Panc1 (cell line): Measurements from ENCODE around the gene MTOR. TPM values are rescaled to one million over a fixed set of nuclear protein-coding genes. Genes with fewer than 3 reads are reported as not detected.

Experiments used
- ATAC-seq: fragments of 200-7000 bp; cut with Tn5 transposase; 2 replicates; pipeline ENCODE4 v1.9.1; 2020; ENCODE audit warnings: mild to moderate bottlenecking, moderate library complexity
- BruUV-seq: library from RNA; stranded (reverse); fragments of 400-500 nt; replicated peaks from 2 replicates; lab custom pipeline; 2021; lab: Mats Ljungman, UMichigan
- CTCF ChIA-PET: fragments of 300-600 bp; sonication (Branson Sonifier 250); formaldehyde crosslinking; loops from one replicate; lab custom pipeline; 2022; ENCODE audit warnings: antibody characterized with exemption; lab: Charles Lee
- POLR2A ChIA-PET: fragments of 300-600 bp; sonication (Branson Sonifier 250); formaldehyde crosslinking; loops from one replicate; lab custom pipeline; 2022; ENCODE audit warnings: antibody characterized with exemption; lab: Charles Lee
- DNase-seq: peaks from one replicate; pipeline ENCODE4 v3.0.0-alpha.2; 2010; ENCODE audit warnings: low read depth, low spot score
- H3K27ac ChIP-seq: 2 replicates; pipeline ENCODE4 v1.5.1; 2011; ENCODE audit warnings: mild to moderate bottlenecking, low read length, inconsistent platforms
- H3K27me3 ChIP-seq: fragments of 200-500 bp; sonication (Bioruptor generic); 2 replicates; pipeline ENCODE4 v1.6.0; 2014; ENCODE audit warnings: low read length, inconsistent platforms; ENCODE audit not compliant: control insufficient read depth, insufficient read depth
- H3K36me3 ChIP-seq: fragments of 200-500 bp; sonication (Bioruptor generic); 2 replicates; pipeline ENCODE4 v1.5.1; 2014; ENCODE audit warnings: inconsistent platforms, mild to moderate bottlenecking, low read length, moderate library complexity; ENCODE audit not compliant: control insufficient read depth, insufficient read depth
- H3K4me1 ChIP-seq: 2 replicates; pipeline ENCODE4 v1.5.1; 2011; ENCODE audit warnings: inconsistent platforms, mild to moderate bottlenecking, low read length, moderate library complexity; ENCODE audit not compliant: control insufficient read depth, insufficient read depth
- H3K4me3 ChIP-seq, 2 experiments: 2 replicates each; pipeline ENCODE4 v1.5.1; 2011 to 2012; ENCODE audit warnings: low read depth in 2 of 2, low read length in 2 of 2, mild to moderate bottlenecking in 2 of 2, inconsistent platforms in 1 of 2, moderate library complexity in 1 of 2
- H3K9me3 ChIP-seq: fragments of 200-500 bp; sonication (Bioruptor generic); 2 replicates; pipeline ENCODE4 v1.5.1; 2014; ENCODE audit warnings: low read depth, mild to moderate bottlenecking, inconsistent platforms, low read length, moderate library complexity; ENCODE audit not compliant: control insufficient read depth, insufficient read depth
- POLR2AphosphoS5 ChIP-seq: IDR thresholded peaks from 2 replicates; pipeline ENCODE4 v1.6.1; 2012; ENCODE audit warnings: mild to moderate bottlenecking, low read depth, low read length, moderate library complexity
- SIN3A ChIP-seq: IDR thresholded peaks from 2 replicates; pipeline ENCODE4 v1.6.1; 2012; ENCODE audit warnings: low read depth, mild to moderate bottlenecking, low read length, moderate library complexity, borderline replicate concordance; ENCODE audit not compliant: insufficient read depth
- TCF7L2 ChIP-seq: IDR thresholded peaks from 2 replicates; pipeline ENCODE4 v1.6.1; 2011; ENCODE audit warnings: mild to moderate bottlenecking, low read depth, low read length, inconsistent platforms
- in situ Hi-C: cut with HindIII; loops from 2 replicates; pipeline ENCODE4 v1.10.0; 2016; ENCODE audit warnings: low sequenced_read_pairs, low pct_unique_long_range_greater_than_20kb
- intact Hi-C: fragments of 100-400 bp; cut with micrococcal nuclease; formaldehyde crosslinking; loops from one replicate; pipeline ENCODE4 v1.10.0; 2022; ENCODE audit not compliant: unreplicated experiment
- total RNA-seq: library from RNA; stranded (reverse); gene quantifications from one replicate; pipeline ENCODE4 v1.2.1, GENCODE V29; 2021; ENCODE audit not compliant: unreplicated experiment
- TF ChIP-seq, protein P1 (sequence below), 2 experiments: IDR thresholded peaks; 2 replicates each; pipeline ENCODE4 v1.6.1; 2011 to 2012; ENCODE audit warnings: low read depth in 2 of 2, control low read depth in 1 of 2, low read length in 1 of 2, mild to moderate bottlenecking in 1 of 2, moderate library complexity in 1 of 2; ENCODE audit not compliant: insufficient read depth in 1 of 2
- TF ChIP-seq, protein P2 (sequence below): fragments of 450-650 bp; IDR thresholded peaks from 2 replicates; pipeline ENCODE4 v1.5.1; 2017; ENCODE audit warnings: mild to moderate bottlenecking

The MTOR gene
- total RNA-seq, 1 experiment from 2014 or later: 71.2 TPM

DNA sequence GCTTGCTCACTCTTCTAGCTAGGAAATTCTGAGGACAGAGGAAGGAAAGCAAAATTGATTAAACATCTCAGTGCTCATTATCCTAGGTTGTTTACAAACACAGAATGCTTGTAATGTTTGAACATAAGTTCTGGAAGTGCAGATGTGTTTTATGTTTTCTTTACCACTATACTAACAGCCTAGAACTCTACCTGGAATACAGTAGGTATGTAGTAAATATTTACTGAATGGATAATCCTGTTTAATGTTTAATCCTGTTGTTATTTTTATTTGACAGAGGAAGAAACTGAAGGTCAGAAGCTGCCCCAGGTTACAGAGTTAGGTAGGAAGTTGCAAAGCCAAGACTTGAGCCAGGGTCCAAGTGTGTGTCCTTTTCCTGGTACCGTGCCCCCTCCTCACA is 6.1 kb downstream of the MTOR start:
- ATAC-seq (no peak), DNase-seq (no peak)
- H3K36me3 ChIP-seq: peaks cover 19% of the 10 kb centered on the region
- no peak overlapping the region for H3K27ac ChIP-seq
- TF ChIP-seq POLR2AphosphoS5 (no peak), TCF7L2 (no peak), SIN3A (no peak)
- TF ChIP-seq, protein P1, sequence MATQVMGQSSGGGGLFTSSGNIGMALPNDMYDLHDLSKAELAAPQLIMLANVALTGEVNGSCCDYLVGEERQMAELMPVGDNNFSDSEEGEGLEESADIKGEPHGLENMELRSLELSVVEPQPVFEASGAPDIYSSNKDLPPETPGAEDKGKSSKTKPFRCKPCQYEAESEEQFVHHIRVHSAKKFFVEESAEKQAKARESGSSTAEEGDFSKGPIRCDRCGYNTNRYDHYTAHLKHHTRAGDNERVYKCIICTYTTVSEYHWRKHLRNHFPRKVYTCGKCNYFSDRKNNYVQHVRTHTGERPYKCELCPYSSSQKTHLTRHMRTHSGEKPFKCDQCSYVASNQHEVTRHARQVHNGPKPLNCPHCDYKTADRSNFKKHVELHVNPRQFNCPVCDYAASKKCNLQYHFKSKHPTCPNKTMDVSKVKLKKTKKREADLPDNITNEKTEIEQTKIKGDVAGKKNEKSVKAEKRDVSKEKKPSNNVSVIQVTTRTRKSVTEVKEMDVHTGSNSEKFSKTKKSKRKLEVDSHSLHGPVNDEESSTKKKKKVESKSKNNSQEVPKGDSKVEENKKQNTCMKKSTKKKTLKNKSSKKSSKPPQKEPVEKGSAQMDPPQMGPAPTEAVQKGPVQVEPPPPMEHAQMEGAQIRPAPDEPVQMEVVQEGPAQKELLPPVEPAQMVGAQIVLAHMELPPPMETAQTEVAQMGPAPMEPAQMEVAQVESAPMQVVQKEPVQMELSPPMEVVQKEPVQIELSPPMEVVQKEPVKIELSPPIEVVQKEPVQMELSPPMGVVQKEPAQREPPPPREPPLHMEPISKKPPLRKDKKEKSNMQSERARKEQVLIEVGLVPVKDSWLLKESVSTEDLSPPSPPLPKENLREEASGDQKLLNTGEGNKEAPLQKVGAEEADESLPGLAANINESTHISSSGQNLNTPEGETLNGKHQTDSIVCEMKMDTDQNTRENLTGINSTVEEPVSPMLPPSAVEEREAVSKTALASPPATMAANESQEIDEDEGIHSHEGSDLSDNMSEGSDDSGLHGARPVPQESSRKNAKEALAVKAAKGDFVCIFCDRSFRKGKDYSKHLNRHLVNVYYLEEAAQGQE (IDR thresholded peaks at IDR 0.05; ENCODE audit: insufficient read depth in 1 of 2, low read depth in 2 of 2, low read length in 1 of 2): no peak
- TF ChIP-seq, protein P2, sequence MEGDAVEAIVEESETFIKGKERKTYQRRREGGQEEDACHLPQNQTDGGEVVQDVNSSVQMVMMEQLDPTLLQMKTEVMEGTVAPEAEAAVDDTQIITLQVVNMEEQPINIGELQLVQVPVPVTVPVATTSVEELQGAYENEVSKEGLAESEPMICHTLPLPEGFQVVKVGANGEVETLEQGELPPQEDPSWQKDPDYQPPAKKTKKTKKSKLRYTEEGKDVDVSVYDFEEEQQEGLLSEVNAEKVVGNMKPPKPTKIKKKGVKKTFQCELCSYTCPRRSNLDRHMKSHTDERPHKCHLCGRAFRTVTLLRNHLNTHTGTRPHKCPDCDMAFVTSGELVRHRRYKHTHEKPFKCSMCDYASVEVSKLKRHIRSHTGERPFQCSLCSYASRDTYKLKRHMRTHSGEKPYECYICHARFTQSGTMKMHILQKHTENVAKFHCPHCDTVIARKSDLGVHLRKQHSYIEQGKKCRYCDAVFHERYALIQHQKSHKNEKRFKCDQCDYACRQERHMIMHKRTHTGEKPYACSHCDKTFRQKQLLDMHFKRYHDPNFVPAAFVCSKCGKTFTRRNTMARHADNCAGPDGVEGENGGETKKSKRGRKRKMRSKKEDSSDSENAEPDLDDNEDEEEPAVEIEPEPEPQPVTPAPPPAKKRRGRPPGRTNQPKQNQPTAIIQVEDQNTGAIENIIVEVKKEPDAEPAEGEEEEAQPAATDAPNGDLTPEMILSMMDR: no peak
- no TSS peak for BruUV-seq
- in situ Hi-C loops: no loop called here
- CTCF ChIA-PET: no interaction called here
- no peaks in the 10 kb centered on the region for H3K27me3 ChIP-seq
- no peaks in the 10 kb centered on the region for H3K9me3 ChIP-seq
- H3K4me1 ChIP-seq: peaks cover 2% of the 10 kb centered on the region; the same call in 1 of the 2 replicates
- intact Hi-C loops: no loop called here
- POLR2A ChIA-PET: no interaction called here
- no peak overlapping the region for H3K4me3 ChIP-seq

DNA sequence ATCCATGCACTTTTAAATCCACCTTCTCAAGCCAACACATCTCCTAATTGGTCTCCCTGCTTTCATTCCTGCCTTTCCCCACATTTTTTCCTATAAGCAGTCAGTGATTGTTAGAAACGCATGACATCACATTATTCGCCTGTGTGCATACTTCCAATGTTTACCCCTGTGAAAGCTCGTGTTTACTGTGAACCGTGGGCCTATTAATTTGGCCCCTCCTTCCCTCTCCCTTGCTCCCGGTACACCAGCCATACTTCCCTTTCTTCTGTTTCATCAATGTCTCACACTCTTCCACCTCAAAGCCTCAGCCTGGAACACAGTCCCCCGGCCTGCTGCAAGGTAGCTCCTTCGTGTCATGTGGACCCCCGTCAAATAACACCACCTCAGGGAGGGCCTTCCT is 9.1 kb downstream of the MTOR start:
- H3K27ac ChIP-seq: no peak overlapping the region
- no peaks in the 10 kb centered on the region for H3K9me3 ChIP-seq
- H3K27me3 ChIP-seq: no peaks in the 10 kb centered on the region
- H3K4me3 ChIP-seq: no peak overlapping the region
- CTCF ChIA-PET: no interaction called here
- BruUV-seq: no TSS peak
- ATAC-seq: no peak
- POLR2A ChIA-PET: no interaction called here
- peaks cover 14% of the 10 kb centered on the region for H3K36me3 ChIP-seq
- H3K4me1 ChIP-seq: no peaks in the 10 kb centered on the region
- TF ChIP-seq SIN3A (no peak), POLR2AphosphoS5 (no peak), TCF7L2 (no peak)
- TF ChIP-seq, protein P2: no peak
- TF ChIP-seq, protein P1 (IDR thresholded peaks at IDR 0.05; ENCODE audit: insufficient read depth in 1 of 2, low read depth in 2 of 2, low read length in 1 of 2): no peak
- no peak for DNase-seq
- intact Hi-C loops (no loop called here), in situ Hi-C loops (no loop called here)
